Activated CD4-positive, alpha-beta T cell treated with anti-CD3 and anti-CD28 coated beads, Interleukin-2, amount 50 U/mL, for 24 hours (primary cell): ENCODE data around the gene DPYSL3.
"Not testable (repeated sequence)": the region's sequence is repeated elsewhere in the genome, so short reads cannot be mapped to it uniquely, and the experiment has no call there.

Experiments
- DNase-seq, 2 donors: peaks; one replicate each; pipeline ENCODE4 v3.0.0-alpha.2; 2020; ENCODE audit warnings: low read depth in 1 of 2, low spot score in 1 of 2

Gene DPYSL3

DNA sequence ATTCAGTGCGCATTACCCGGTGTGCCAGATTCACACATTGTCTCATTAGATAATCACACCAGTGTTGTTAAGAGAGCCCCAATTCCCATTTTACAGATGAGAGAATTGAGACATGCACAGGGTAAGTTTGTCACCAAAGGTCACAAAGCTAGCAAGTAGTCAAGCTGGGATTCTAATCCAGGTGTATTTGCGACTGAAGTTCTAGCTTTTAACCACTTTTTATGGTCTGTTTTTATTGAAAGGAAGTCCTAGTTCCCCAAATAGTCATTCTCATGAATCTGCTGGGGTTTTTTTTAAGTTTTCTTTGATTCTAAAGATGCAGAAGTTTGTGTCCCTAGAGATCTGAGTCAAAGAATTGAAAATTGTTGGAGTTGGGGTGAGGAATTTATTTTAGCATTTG, 136.5 kb downstream of the DPYSL3 start:
- DNase-seq, result no peak

DNA sequence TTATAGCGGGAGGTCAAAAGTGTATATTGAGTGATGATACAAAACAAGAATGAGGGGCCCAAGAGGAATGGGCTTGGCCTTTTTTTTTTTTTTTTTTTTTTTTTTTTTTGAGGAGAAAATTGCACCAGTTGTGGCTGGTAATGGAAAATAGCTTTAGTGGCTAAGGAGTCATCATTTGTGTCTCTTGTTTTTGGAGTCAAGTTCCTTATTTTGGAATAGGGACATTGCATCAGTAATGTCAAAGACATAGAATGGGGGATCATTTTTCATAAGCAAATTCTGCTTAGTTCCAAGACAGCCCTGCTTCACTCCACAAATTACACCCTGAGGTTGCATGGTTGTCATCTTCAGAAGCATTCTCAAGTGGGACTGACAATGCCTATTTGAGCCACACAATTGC, 137.7 kb downstream of the DPYSL3 start:
- no peak for DNase-seq

DNA sequence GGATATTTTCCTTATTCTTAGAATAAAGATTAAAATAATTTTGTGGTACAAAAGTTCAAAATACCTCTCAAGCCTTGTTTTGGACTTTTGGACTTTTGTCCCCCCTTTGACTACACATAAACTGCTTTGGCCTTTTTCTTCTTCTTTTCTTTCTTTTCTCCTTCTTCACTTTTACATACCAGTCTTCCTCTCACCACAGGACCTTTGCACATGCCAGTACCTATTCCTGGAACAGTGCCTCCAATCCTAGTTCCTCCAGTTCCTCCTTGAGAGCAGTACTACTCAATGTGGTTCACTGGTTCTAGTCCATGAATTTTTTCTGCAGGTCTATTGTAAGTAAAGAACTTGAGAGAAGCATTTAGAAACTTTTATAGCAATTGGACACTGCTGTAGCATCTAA, 138.6 kb downstream of the DPYSL3 start:
- no peak for DNase-seq

DNA sequence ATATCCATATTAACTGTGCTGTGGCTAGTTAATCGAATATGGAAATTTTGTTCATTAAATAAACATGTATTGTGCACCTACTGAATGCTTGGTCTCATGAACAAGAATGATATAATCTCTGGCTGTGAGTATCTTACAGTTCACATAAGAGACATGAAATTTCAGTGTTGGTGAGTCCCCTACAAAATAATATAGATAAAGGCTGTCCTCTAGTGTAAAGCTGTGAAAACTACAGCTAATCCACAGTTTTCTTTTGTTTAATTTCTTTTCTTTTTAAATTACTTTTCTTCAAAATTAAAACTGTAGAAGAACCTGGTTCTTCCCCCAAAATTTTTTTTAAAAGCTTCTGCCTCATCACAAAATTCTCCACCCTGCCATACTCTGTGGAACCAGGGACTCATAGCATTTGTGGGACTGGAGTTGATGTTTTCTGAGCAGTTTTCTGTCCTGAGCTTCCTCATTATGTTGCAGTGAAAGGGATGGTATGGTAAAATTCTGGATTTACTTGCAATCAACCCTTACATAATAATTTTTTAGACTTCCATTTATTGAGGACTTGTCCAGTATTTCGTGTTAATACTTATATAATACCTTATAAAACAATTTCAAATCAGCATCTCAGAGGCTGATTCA, 140.0 kb downstream of the DPYSL3 start:
- no peak for DNase-seq

DNA sequence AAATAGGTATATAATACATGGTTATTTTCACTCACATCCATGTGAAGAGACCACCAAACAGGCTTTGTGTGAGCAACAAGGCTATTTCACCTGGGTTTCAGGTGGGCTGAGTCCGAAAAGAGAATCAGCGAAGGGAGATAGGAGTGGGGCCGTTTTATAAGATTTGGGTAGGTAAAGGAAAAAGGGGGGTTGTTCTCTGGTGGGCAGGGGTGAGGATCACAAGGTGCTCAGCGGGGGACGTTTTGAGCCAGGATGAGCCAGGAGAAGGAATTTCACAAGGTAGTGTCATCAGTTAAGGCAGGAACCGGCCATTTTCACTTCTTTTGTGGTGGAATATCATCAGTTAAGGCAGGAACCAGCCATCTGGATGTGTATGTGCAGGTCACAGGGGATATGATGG, 142.5 kb downstream of the DPYSL3 start:
- DNase-seq, result not testable (repeated sequence)

DNA sequence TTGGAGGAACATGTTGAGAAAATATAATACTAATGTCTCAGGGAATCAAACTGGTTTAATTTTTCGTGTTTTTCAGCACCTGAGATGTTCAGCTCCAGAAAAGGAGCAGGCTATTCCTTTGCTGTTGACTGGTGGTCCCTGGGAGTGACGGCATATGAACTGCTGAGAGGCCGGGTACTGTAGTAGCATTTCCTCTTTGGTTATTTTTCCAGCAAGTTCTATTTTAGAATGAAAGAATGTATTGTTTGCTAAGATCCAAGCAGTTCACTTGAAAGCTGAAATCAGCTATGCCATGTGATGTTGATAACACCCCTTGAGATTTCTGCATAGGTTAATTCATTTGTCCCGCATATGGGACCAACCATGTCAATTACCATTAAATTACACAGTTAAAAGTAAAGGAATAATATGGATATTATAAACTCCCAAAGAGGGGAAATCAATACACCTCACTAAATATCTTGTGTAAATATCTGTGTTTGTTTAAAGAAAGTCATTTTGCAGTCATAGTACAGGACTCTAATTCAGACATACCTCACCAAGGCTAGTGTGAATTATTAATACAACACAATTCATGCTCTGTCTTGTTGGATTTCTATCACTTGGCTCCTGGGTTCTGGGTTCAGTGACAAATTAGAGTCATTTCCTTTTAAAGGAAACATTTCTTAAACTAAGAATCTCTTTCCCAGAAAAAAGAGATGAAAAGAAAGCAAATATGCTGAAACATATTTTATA, 148.3 kb downstream of the DPYSL3 start:
- DNase-seq, result no peak

DNA sequence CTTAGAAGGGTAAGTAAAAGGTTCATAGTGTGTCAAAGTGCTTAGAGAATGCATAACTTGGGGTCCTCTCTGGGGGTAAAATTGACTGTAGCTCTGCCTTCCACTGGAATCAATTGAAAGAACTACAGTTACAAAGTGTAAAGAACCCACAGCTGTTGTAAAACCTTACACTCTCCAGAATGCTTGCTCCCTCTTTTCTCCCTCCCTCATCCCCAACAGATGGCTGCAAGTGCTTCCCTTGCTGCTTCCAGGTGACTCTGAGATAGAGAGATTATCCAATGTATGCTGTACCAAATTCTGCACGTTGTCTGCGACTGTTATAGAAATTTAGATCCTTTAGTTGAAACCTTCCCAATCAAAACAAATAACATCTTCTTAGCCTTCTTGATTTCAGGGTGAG, 149.1 kb downstream of the DPYSL3 start:
- no peak for DNase-seq

DNA sequence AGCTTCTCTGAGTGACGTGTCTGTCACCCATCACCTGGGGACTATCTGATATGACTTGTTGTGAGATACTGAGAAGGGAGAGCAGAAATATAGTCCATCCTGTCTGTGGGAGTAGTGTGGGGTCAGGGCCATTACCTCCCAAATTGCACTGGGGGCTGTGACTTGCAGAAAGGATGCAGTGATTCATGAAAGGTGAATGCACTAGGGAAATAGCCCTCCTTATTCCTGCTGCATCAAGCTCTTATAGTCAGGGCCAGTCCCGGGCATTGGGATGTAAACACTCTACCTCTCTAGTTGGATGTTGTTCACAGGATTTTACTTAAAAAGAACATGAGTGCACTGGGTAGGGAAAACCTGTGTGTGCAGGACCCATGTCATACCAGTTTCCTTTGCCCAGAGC, 150.3 kb downstream of the DPYSL3 start:
- DNase-seq, result no peak

DNA sequence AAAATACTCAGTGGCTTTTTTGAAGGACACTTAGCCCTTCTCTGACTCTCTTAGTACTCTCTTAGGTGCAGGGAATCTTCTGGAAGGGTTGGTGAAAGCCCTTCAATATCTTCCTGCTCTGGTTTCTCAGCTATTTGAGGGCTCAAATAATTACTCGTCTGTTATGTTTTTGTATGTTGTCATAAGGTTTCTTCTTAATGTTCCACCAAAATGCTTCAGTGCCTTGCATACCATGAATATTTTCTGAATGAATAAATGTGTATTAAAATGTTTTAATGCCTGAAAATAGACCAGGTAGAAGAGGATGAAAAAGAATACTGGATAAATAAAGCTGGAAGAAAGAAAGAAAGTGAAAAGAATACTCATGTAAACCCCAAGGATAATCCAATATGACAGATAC, 150.8 kb downstream of the DPYSL3 start:
- DNase-seq, result no peak

DNA sequence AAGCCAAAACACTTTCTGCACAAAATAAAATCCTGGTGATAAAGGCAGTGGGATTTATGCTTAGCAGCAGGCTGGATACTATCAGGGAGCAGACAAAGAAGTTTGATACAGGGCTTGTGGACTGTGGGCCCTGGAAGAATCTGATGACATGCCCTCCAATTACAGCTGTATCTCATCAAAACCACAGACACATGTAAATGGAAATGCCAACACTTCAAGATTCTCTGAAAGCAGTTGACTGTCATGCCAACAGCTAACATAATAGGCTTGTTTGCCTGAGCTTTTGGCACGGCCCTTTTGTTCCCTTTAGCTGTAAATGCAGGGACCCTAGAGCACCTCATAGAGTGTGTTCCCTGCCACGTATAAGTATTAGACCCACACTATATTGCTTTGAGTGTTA, 160.6 kb downstream of the DPYSL3 start:
- no peak for DNase-seq

DNA sequence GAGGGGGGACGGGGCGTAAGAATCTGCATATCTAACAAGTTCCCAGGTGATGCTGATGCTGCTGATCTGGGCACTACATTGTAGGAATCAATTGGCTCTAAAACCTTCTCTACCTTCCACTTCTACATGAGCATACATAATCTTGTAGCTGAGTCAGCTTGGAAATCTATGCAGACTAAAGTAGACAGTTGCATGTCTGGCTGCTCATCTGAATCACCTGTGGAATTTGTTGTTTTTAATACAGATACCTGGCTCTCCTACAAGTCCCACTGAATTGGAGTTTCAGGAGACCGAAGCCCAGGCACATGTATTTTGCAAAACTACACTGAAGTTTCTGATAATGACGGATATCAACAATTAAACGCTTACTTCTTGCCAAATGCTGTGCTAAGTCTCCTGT, 161.4 kb downstream of the DPYSL3 start:
- no peak for DNase-seq

DNA sequence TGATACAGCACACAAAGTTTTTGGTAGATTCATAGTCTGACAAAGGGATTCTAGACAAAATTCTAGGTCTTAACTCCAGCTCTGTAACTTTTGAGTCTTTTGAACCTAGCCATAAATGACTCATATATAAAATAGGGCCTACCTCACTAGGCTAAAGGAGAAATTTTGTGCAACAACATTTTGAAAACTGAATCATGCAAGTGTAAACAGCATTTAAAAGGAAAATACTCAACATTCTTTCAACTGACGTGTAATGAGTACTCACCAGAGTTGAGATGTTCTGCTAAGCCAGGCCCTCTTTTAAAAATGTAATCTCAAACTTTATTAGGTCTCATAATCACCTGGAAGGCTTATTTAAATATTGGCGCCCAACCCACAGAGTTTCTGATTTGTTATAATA, 161.8 kb downstream of the DPYSL3 start:
- DNase-seq, result no peak

DNA sequence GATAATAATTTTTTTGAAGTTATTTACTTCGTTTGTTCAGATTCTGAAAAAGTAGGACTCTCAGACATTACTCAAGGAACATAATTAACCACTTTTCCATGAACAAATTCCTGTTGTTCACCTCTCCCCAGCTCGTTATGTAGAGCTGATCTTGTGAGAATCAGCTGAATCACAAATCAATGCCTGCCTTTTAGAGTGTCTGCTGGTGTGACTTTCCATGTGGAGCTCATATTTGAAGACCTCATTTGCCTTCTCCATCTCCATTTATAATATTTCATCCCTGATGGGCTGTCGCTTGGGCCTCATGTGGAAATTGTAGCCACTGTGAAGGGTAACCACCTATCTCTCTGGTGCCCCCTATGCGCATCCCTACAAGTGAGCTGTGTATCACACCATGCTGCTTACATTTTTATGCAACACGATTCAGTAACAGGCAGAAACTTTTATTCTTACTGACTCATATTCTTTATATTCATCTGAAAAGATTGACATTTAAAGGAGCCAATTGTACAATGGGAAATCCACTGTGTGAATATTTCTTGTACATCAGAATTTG, 163.8 kb downstream of the DPYSL3 start:
- no peak for DNase-seq

DNA sequence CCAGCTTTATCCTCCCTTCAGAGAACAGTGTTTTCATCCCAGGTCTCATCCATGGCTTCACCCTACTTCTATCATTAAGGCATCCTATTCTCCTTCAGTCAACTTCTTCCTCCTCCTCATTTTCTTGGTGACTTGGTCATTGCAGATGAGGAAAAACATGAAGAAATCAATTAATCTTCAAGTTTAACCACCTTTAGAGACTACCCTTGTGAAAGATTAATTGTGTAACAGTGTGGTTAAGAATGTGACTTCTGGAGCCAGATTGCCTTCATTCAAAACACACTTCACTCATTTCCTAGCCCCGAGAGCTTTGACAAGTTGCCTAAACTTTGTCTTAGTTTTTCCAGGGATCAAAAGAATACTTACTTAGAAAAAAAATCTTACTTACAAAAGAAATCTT, 165.0 kb downstream of the DPYSL3 start:
- no peak for DNase-seq

DNA sequence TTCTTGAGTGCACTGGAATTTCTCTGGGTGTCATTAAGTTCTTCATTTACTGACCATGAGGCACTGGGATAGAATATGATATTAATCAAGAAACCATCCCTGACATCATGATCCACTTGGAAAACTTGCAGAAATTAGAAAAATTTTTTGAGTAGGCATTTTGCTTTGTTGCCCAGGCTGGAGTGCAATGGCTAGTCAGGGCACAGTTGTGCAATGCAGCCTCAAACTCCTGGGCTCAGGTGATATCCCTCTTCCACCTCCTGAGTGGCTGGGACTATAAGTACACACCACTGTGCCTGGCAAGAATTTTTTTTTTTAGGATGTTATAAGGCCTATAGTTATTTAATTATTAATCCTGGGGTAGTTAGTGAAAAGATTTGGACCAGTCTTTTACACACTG, 168.5 kb downstream of the DPYSL3 start:
- DNase-seq, result no peak

DNA sequence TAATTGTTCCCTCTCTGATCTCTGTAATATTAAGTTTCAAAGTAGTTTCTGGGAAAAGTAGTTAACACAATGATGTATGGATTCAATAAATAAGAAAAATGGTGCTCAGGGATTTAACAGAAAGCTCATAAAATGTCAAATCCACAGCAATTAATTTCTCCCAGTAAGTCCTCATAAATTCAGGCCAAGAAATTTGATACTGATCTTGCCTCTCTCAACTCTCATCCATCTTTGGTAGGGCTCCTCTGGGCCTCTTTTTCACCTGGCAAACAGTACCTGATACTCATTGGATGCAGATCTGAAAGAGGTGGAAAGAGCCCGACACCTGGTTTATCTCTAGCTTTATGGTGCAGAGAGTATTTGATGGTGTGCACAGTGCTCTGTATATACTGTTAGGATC, 168.9 kb downstream of the DPYSL3 start:
- no peak for DNase-seq
